WTC11 (cell line): Measurements from ENCODE around the gene ZEB2. TPM values are rescaled to one million over a fixed set of nuclear protein-coding genes. Genes with fewer than 3 reads are reported as not detected.

Experiments used
- ATAC-seq: fragments of 200-7000 bp; cut with Tn5 transposase; 2 replicates; pipeline ENCODE4 v1.10.0; 2021; ENCODE audit warnings: mild to moderate bottlenecking, moderate library complexity
- CTCF ChIA-PET: fragments of 300-600 bp; sonication (Branson Sonifier 250); formaldehyde crosslinking; loops from one replicate; lab custom pipeline; 2021; ENCODE audit warnings: antibody characterized with exemption; lab: Charles Lee
- POLR2A ChIA-PET: fragments of 350-600 bp; sonication (Branson Sonifier 250); formaldehyde crosslinking; loops from one replicate; lab custom pipeline; 2021; ENCODE audit warnings: antibody characterized with exemption; lab: Charles Lee
- DNase-seq: peaks from one replicate; pipeline ENCODE4 v3.0.0; 2021; ENCODE audit warnings: low spot score
- H3K27ac Mint-ChIP-seq: 2 replicates; pipeline ENCODE4 v1.8.0; 2021; ENCODE audit warnings: mixed read lengths
- H3K27me3 Mint-ChIP-seq: 2 replicates; pipeline ENCODE4 v1.8.0; 2021; ENCODE audit warnings: low read depth, mild to moderate bottlenecking, moderate library complexity, mixed read lengths
- H3K36me3 Mint-ChIP-seq: 2 replicates; pipeline ENCODE4 v1.8.0; 2021; ENCODE audit warnings: mixed read lengths
- H3K4me1 Mint-ChIP-seq: 2 replicates; pipeline ENCODE4 v1.8.0; 2022; ENCODE audit warnings: mixed read lengths
- H3K4me3 Mint-ChIP-seq: 2 replicates; pipeline ENCODE4 v1.8.0; 2021; ENCODE audit warnings: mild to moderate bottlenecking, moderate library complexity, mixed read lengths
- H3K9me3 Mint-ChIP-seq: 2 replicates; pipeline ENCODE4 v1.8.0; 2021; ENCODE audit warnings: mixed read lengths
- ATF2 ChIP-seq: sonication (generic); formaldehyde crosslinking; IDR thresholded peaks from 2 replicates; pipeline ENCODE4 v1.8.1; 2022; ENCODE audit warnings: low read depth, missing genetic modification reagents, borderline replicate concordance
- ATF3 ChIP-seq: sonication (generic); formaldehyde crosslinking; conservative IDR thresholded peaks from 2 replicates; pipeline ENCODE4 v1.8.1; 2022; ENCODE audit warnings: mild to moderate bottlenecking, missing genetic modification reagents
- ATF6 ChIP-seq: sonication (generic); formaldehyde crosslinking; IDR thresholded peaks from 2 replicates; pipeline ENCODE4 v1.8.1; 2023; ENCODE audit warnings: mild to moderate bottlenecking, missing genetic modification reagents
- CDX4 ChIP-seq: fragments of 250-450 bp; sonication (Bioruptor Pico); IDR thresholded peaks from 2 replicates; pipeline ENCODE4 v1.9.0; 2021; ENCODE audit warnings: moderate library complexity, mild to moderate bottlenecking, inconsistent platforms, borderline replicate concordance
- E2F5 ChIP-seq: sonication (generic); formaldehyde crosslinking; IDR thresholded peaks from 2 replicates; pipeline ENCODE4 v1.8.1; 2022; ENCODE audit warnings: mild to moderate bottlenecking, moderate library complexity, missing genetic modification reagents
- ESRRA ChIP-seq: sonication (generic); formaldehyde crosslinking; IDR thresholded peaks from 2 replicates; pipeline ENCODE4 v1.8.1; 2022; ENCODE audit warnings: mild to moderate bottlenecking, missing genetic modification reagents, borderline replicate concordance
- FOXK1 ChIP-seq: sonication (generic); formaldehyde crosslinking; IDR thresholded peaks from 2 replicates; pipeline ENCODE4 v1.8.0; 2022; ENCODE audit warnings: mild to moderate bottlenecking, moderate library complexity, missing genetic modification reagents
- GRHL2 ChIP-seq: fragments of 250-450 bp; sonication (Bioruptor Pico); IDR thresholded peaks from 2 replicates; pipeline ENCODE4 v1.8.0; 2022; ENCODE audit warnings: mild to moderate bottlenecking, moderate library complexity; ENCODE audit not compliant: insufficient replicate concordance, severe bottlenecking
- HMGA2 ChIP-seq: fragments of 250-450 bp; sonication (Bioruptor Pico); IDR thresholded peaks from 2 replicates; pipeline ENCODE4 v1.4.0; 2021; ENCODE audit warnings: mild to moderate bottlenecking, moderate library complexity
- KAT7 ChIP-seq: sonication (generic); formaldehyde crosslinking; IDR thresholded peaks from 2 replicates; pipeline ENCODE4 v1.8.1; 2023; ENCODE audit warnings: missing genetic modification reagents, mild to moderate bottlenecking, borderline replicate concordance
- MAX ChIP-seq: sonication (generic); formaldehyde crosslinking; IDR thresholded peaks from 2 replicates; pipeline ENCODE4 v1.8.0; 2022; ENCODE audit warnings: mild to moderate bottlenecking, missing genetic modification reagents
- NFYB ChIP-seq: sonication (generic); formaldehyde crosslinking; conservative IDR thresholded peaks from 2 replicates; pipeline ENCODE4 v1.8.0; 2022; ENCODE audit warnings: low read depth, missing genetic modification reagents
- NR2C2 ChIP-seq: sonication (generic); formaldehyde crosslinking; IDR thresholded peaks from 2 replicates; pipeline ENCODE4 v1.8.0; 2022; ENCODE audit warnings: mild to moderate bottlenecking, missing genetic modification reagents
- PRRX2 ChIP-seq: fragments of 250-450 bp; sonication (Bioruptor Pico); IDR thresholded peaks from 2 replicates; pipeline ENCODE4 v1.8.0; 2021; ENCODE audit warnings: mild to moderate bottlenecking
- SMAD3 ChIP-seq: sonication (generic); formaldehyde crosslinking; IDR thresholded peaks from 2 replicates; pipeline ENCODE4 v1.8.0; 2022; ENCODE audit warnings: missing genetic modification reagents, mild to moderate bottlenecking, borderline replicate concordance
- SP1 ChIP-seq: sonication (generic); formaldehyde crosslinking; conservative IDR thresholded peaks from 2 replicates; pipeline ENCODE4 v1.8.1; 2022; ENCODE audit warnings: missing genetic modification reagents
- USF2 ChIP-seq: sonication (generic); formaldehyde crosslinking; IDR thresholded peaks from 2 replicates; pipeline ENCODE4 v1.8.1; 2023; ENCODE audit warnings: mild to moderate bottlenecking, missing genetic modification reagents, moderate library complexity
- ZMAT4 ChIP-seq: fragments of 250-450 bp; sonication (Bioruptor Pico); IDR thresholded peaks from 2 replicates; pipeline ENCODE4 v1.9.0; 2021; ENCODE audit warnings: mild to moderate bottlenecking
- ZNF232 ChIP-seq: sonication (generic); formaldehyde crosslinking; IDR thresholded peaks from 2 replicates; pipeline ENCODE4 v1.8.0; 2022; ENCODE audit warnings: mild to moderate bottlenecking, missing genetic modification reagents
- ZNF423 ChIP-seq: fragments of 250-450 bp; sonication (Bioruptor Pico); IDR thresholded peaks from 2 replicates; pipeline ENCODE4 v2.1.2; 2022; ENCODE audit warnings: mild to moderate bottlenecking, moderate library complexity
- ZNF671 ChIP-seq: fragments of 250-450 bp; sonication (Bioruptor Pico); IDR thresholded peaks from 2 replicates; pipeline ENCODE4 v1.8.0; 2021; ENCODE audit warnings: mild to moderate bottlenecking
- total RNA-seq: library from RNA; stranded (reverse); gene quantifications from 3 replicates; pipeline ENCODE4 v1.2.3, GENCODE V29; 2021
- TF ChIP-seq, protein P1 (sequence below): fragments of 250-450 bp; sonication (Bioruptor Pico); IDR thresholded peaks from 2 replicates; pipeline ENCODE4 v2.1.2; 2022; ENCODE audit warnings: mild to moderate bottlenecking, moderate library complexity
- TF ChIP-seq, protein P2 (sequence below): sonication (generic); formaldehyde crosslinking; IDR thresholded peaks from 2 replicates; pipeline ENCODE4 v1.8.1; 2023; ENCODE audit warnings: mild to moderate bottlenecking, missing genetic modification reagents, moderate library complexity

ZEB2 gene
- total RNA-seq, 1 experiment from 2014 or later: 0.42 TPM

GRCh38 chr2:144346229-144346628 is 173.7 kb downstream of the ZEB2 start (continued):
- no peak for TF ChIP-seq ZNF232 (CRISPR knock-in tag)

- TF ChIP-seq GRHL2 (CRISPR knock-in tag): no peak
- no peak for TF ChIP-seq ZNF423 (CRISPR knock-in tag)
- TF ChIP-seq, protein P1, sequence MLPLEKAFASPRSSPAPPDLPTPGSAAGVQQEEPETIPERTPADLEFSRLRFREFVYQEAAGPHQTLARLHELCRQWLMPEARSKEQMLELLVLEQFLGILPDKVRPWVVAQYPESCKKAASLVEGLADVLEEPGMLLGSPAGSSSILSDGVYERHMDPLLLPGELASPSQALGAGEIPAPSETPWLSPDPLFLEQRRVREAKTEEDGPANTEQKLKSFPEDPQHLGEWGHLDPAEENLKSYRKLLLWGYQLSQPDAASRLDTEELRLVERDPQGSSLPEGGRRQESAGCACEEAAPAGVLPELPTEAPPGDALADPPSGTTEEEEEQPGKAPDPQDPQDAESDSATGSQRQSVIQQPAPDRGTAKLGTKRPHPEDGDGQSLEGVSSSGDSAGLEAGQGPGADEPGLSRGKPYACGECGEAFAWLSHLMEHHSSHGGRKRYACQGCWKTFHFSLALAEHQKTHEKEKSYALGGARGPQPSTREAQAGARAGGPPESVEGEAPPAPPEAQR (CRISPR knock-in tag): no peak
- no peak for TF ChIP-seq ZNF232 (CRISPR knock-in tag)
- TF ChIP-seq SMAD3 (CRISPR knock-in tag): no peak
- no peak for TF ChIP-seq ATF6 (CRISPR knock-in tag)
- no peak for TF ChIP-seq MAX
- no peak for TF ChIP-seq ESRRA (CRISPR knock-in tag)
- TF ChIP-seq PRRX2 (CRISPR knock-in tag): no peak
- TF ChIP-seq FOXK1 (CRISPR knock-in tag): no peak
- no peak for TF ChIP-seq ZNF671 (CRISPR knock-in tag)
- TF ChIP-seq, all 79 proteins: peak for 0
- peaks cover 31% of the 10 kb centered on the region for H3K4me1 Mint-ChIP-seq
- H3K27ac Mint-ChIP-seq: no peak overlapping the region
- H3K27me3 Mint-ChIP-seq: peaks cover 18% of the 10 kb centered on the region
- H3K9me3 Mint-ChIP-seq: no peaks in the 10 kb centered on the region
- ChIA-PET CTCF (no interaction called here), POLR2A (no interaction called here)
- ATAC-seq (no peak), DNase-seq (no peak)
- no peaks in the 10 kb centered on the region for H3K36me3 Mint-ChIP-seq
- H3K4me3 Mint-ChIP-seq: no peak overlapping the region
Observed at GRCh38 chr2:144343145-144343544, 176.8 kb downstream of the ZEB2 start.

- peaks cover 12% of the 10 kb centered on the region for H3K27me3 Mint-ChIP-seq
- ChIA-PET CTCF (interaction anchor here (0.5 kb wide), 1 partner anchor 494 kb away, joined by 4 read pairs; no protein-coding TSS in a partner anchor), POLR2A (no interaction called here)
- ATAC-seq: no peak
- DNase-seq: no peak
- peaks cover 17% of the 10 kb centered on the region for H3K4me1 Mint-ChIP-seq
- no peak overlapping the region for H3K4me3 Mint-ChIP-seq
- peaks cover 4% of the 10 kb centered on the region for H3K9me3 Mint-ChIP-seq
- no peak overlapping the region for H3K27ac Mint-ChIP-seq
- H3K36me3 Mint-ChIP-seq: no peaks in the 10 kb centered on the region
- no peak for TF ChIP-seq E2F5 (CRISPR knock-in tag)
- no peak for TF ChIP-seq CDX4 (CRISPR knock-in tag)
- no peak for TF ChIP-seq NR2C2 (CRISPR knock-in tag)
- no peak for TF ChIP-seq ZMAT4
- TF ChIP-seq ATF2 (CRISPR knock-in tag): no peak
- TF ChIP-seq, protein P2, sequence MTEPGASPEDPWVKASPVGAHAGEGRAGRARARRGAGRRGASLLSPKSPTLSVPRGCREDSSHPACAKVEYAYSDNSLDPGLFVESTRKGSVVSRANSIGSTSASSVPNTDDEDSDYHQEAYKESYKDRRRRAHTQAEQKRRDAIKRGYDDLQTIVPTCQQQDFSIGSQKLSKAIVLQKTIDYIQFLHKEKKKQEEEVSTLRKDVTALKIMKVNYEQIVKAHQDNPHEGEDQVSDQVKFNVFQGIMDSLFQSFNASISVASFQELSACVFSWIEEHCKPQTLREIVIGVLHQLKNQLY (CRISPR knock-in tag): no peak
- TF ChIP-seq, protein P1 (CRISPR knock-in tag): no peak
- no peak for TF ChIP-seq KAT7 (CRISPR knock-in tag)
- TF ChIP-seq SP1 (CRISPR knock-in tag): no peak
- no peak for TF ChIP-seq HMGA2
- no peak for TF ChIP-seq ATF3 (CRISPR knock-in tag)
- TF ChIP-seq NFYB (CRISPR knock-in tag): no peak
- TF ChIP-seq USF2 (CRISPR knock-in tag): no peak
Observed at GRCh38 chr2:144341538-144341937, 178.4 kb downstream of the ZEB2 start.
